ENCODE measurements around the gene P3H3. TPM values are rescaled to one million over a fixed set of nuclear protein-coding genes. Genes with fewer than 3 reads are reported as not detected.
"Not testable (repeated sequence)": the region's sequence is repeated elsewhere in the genome, so short reads cannot be mapped to it uniquely, and the experiment has no call there.

Gene P3H3
- total and polyA plus RNA-seq, 4 donors = 0.42 to 1.9 (median 1.6) TPM

DNA sequence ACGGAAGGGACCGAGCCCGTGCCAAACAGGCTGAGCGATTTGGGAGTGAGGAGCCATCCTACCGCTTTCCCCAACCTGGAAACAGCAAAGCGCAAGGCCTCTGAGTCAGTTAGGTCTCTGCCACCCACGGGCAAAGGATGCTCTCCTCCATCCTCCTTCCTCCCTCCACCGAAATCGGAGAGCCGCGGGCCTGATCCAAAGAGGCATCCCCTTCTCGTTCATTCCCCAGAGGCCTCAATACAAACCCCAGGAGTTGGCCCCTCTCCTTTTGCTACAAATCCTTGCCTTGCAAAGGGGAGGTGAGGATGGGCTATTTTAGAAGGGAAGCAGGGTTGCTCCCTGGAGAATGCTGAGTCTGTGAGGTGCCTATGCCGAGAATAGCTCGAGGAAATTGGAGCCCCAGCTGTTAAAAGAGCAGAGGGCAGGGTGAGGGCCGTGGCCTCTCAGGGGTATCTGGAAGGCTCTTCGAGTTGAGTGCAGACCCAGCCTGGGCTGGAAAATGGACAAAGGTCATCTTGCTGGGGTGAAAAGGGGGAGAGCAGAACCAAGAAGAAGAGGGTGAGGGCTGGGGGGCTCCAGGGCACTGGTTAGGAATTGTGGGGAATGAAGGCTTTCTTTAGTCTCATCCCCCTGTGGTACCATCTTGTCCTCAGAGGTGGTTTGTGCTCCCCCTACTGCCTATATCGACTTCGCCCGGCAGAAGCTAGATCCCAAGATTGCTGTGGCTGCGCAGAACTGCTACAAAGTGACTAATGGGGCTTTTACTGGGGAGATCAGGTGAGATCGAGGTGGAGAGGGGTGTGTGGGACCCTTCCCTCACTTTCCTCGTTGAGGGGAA is 40.2 kb downstream of the P3H3 start:
- 11% methylated on average over 22 of the region's 22 CpGs for WGBS
- DNase-seq (ENCODE audit: low spot score) = no peak
- H3K4me3 ChIP-seq (ENCODE audit: low read depth in 1 of 3, low read length in 3 of 3) = peak overlapping the region; percentile 81 to 95 (median 91)
- peak overlapping the region; percentile 96 to 99 for H3K27ac ChIP-seq (ENCODE audit: low read depth in 1 of 2, low read length in 2 of 2)
- H3K9ac ChIP-seq (ENCODE audit: low read depth in 1 of 2, low read length in 2 of 2) = peak overlapping the region; percentile 66 to 81
- peaks cover 3 to 50% (median 42%) of the 10 kb centered on the region in 4 donors for H3K4me1 ChIP-seq (ENCODE audit: control insufficient read depth in 4 of 4, insufficient read depth in 4 of 4, low read length in 3 of 4)
- peaks cover 4 to 30% (median 12%) of the 10 kb centered on the region in 4 donors for H3K36me3 ChIP-seq (ENCODE audit: control insufficient read depth in 4 of 4, insufficient read depth in 3 of 4, low read depth in 1 of 4, low read length in 3 of 4)
- TF ChIP-seq FOXA1 (IDR thresholded peaks at IDR 0.05) = no peak
- TF ChIP-seq YY1 (IDR thresholded peaks at IDR 0.05) = no peak
- TF ChIP-seq, protein P1, sequence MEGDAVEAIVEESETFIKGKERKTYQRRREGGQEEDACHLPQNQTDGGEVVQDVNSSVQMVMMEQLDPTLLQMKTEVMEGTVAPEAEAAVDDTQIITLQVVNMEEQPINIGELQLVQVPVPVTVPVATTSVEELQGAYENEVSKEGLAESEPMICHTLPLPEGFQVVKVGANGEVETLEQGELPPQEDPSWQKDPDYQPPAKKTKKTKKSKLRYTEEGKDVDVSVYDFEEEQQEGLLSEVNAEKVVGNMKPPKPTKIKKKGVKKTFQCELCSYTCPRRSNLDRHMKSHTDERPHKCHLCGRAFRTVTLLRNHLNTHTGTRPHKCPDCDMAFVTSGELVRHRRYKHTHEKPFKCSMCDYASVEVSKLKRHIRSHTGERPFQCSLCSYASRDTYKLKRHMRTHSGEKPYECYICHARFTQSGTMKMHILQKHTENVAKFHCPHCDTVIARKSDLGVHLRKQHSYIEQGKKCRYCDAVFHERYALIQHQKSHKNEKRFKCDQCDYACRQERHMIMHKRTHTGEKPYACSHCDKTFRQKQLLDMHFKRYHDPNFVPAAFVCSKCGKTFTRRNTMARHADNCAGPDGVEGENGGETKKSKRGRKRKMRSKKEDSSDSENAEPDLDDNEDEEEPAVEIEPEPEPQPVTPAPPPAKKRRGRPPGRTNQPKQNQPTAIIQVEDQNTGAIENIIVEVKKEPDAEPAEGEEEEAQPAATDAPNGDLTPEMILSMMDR (IDR thresholded peaks at IDR 0.05; ENCODE audit: low read depth, low read length, missing input control) = no peak
- TF ChIP-seq RXRA (IDR thresholded peaks at IDR 0.05) = no peak
- TF ChIP-seq SP1 (IDR thresholded peaks at IDR 0.05) = no peak
- TF ChIP-seq HNF4G (IDR thresholded peaks at IDR 0.05) = no peak
- TF ChIP-seq GABPA (IDR thresholded peaks at IDR 0.05 in 1 of 2, conservative IDR thresholded peaks at IDR 0.05 in 1 of 2) = no peak
- TF ChIP-seq, protein P2, sequence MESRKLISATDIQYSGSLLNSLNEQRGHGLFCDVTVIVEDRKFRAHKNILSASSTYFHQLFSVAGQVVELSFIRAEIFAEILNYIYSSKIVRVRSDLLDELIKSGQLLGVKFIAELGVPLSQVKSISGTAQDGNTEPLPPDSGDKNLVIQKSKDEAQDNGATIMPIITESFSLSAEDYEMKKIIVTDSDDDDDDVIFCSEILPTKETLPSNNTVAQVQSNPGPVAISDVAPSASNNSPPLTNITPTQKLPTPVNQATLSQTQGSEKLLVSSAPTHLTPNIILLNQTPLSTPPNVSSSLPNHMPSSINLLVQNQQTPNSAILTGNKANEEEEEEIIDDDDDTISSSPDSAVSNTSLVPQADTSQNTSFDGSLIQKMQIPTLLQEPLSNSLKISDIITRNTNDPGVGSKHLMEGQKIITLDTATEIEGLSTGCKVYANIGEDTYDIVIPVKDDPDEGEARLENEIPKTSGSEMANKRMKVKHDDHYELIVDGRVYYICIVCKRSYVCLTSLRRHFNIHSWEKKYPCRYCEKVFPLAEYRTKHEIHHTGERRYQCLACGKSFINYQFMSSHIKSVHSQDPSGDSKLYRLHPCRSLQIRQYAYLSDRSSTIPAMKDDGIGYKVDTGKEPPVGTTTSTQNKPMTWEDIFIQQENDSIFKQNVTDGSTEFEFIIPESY (IDR thresholded peaks at IDR 0.05) = no peak
- TF ChIP-seq TAF1 (conservative IDR thresholded peaks at IDR 0.05) = no peak
- TF ChIP-seq JUND (IDR thresholded peaks at IDR 0.05) = no peak
- no peak for TF ChIP-seq FOXA2 (IDR thresholded peaks at IDR 0.05)
- H3K9me3 ChIP-seq (ENCODE audit: control insufficient read depth in 4 of 4, low read length in 3 of 4) = no peaks in the 10 kb centered on the region
- H3K27me3 ChIP-seq (ENCODE audit: control insufficient read depth in 4 of 4, insufficient read depth in 4 of 4, low read length in 3 of 4) = no peaks in the 10 kb centered on the region

DNA sequence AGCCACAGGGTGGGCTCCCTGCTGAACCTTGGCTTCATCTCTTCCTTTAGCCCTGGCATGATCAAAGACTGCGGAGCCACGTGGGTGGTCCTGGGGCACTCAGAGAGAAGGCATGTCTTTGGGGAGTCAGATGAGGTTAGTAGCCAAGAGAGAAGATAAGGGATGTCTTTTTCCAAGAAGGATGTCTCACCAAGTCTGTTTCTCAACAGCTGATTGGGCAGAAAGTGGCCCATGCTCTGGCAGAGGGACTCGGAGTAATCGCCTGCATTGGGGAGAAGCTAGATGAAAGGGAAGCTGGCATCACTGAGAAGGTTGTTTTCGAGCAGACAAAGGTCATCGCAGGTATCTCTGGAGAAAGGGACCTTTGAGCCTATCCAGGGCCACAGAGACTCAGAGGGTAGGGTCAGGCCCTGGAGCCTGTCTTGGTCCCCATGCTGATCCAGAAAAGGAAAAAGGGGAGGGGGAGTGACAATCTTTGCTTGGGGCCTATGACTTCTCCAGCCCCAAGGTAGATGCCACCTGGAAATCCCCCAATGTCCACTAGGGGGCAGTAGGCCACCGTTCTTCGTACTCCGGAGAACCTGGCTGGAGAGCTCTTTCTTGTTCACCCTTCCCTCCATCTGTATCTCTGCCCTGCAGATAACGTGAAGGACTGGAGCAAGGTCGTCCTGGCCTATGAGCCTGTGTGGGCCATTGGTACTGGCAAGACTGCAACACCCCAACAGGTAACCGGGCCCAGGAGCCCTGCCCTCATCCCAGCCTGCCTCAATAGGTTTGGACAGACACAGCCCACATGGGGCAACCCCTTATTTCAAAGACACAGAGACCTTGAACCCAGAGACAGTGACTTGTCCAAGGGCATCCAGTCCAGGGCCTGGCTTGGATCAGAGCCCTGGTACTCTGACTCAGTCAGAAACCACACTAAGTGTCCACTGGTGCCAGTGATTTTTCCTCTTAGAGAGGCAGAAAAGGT is 41.1 kb downstream of the P3H3 start:
- no peaks in the 10 kb centered on the region for H3K27me3 ChIP-seq (ENCODE audit: control insufficient read depth in 4 of 4, insufficient read depth in 4 of 4, low read length in 3 of 4)
- no peaks in the 10 kb centered on the region for H3K9me3 ChIP-seq (ENCODE audit: control insufficient read depth in 4 of 4, low read length in 3 of 4)
- peaks cover 3 to 54% (median 43%) of the 10 kb centered on the region in 4 donors for H3K4me1 ChIP-seq (ENCODE audit: control insufficient read depth in 4 of 4, insufficient read depth in 4 of 4, low read length in 3 of 4)
- DNase-seq (ENCODE audit: low spot score) = peak; percentile 89
- 23% methylated on average over 12 of the region's 12 CpGs for WGBS
- peaks cover 4 to 25% (median 11%) of the 10 kb centered on the region in 4 donors for H3K36me3 ChIP-seq (ENCODE audit: control insufficient read depth in 4 of 4, insufficient read depth in 3 of 4, low read depth in 1 of 4, low read length in 3 of 4)
- TF ChIP-seq YY1 (IDR thresholded peaks at IDR 0.05) = no peak
- peak; percentile 82 to 86 for TF ChIP-seq RAD21 (IDR thresholded peaks at IDR 0.05)
- TF ChIP-seq, protein P1 (IDR thresholded peaks at IDR 0.05; ENCODE audit: low read depth, low read length, missing input control) = peak; percentile 81
- peak overlapping the region in 1 of 2 donors; percentile 81 for H3K9ac ChIP-seq (ENCODE audit: low read depth in 1 of 2, low read length in 2 of 2)
- H3K4me3 ChIP-seq (ENCODE audit: low read depth in 1 of 3, low read length in 3 of 3) = peak overlapping the region in 2 of 3 donors; percentile 91 to 95
- H3K27ac ChIP-seq (ENCODE audit: low read depth in 1 of 2, low read length in 2 of 2) = peak overlapping the region in 1 of 2 donors; percentile 99

DNA sequence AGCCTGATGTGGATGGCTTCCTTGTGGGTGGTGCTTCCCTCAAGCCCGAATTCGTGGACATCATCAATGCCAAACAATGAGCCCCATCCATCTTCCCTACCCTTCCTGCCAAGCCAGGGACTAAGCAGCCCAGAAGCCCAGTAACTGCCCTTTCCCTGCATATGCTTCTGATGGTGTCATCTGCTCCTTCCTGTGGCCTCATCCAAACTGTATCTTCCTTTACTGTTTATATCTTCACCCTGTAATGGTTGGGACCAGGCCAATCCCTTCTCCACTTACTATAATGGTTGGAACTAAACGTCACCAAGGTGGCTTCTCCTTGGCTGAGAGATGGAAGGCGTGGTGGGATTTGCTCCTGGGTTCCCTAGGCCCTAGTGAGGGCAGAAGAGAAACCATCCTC is 42.1 kb downstream of the P3H3 start:
- 53% methylated on average over 4 of the region's 4 CpGs for whole genome bisulfite sequencing
- not testable (repeated sequence) for H3K4me3 ChIP-seq (ENCODE audit: low read depth in 1 of 3, low read length in 3 of 3); DNase-seq (ENCODE audit: low spot score); H3K9me3 ChIP-seq (ENCODE audit: control insufficient read depth in 4 of 4, low read length in 3 of 4); H3K27ac ChIP-seq (ENCODE audit: low read depth in 1 of 2, low read length in 2 of 2); H3K9ac ChIP-seq (ENCODE audit: low read depth in 1 of 2, low read length in 2 of 2); H3K27me3 ChIP-seq (ENCODE audit: control insufficient read depth in 4 of 4, insufficient read depth in 4 of 4, low read length in 3 of 4)
- peaks cover 3 to 54% (median 43%) of the 10 kb centered on the region in 4 donors for H3K4me1 ChIP-seq (ENCODE audit: control insufficient read depth in 4 of 4, insufficient read depth in 4 of 4, low read length in 3 of 4)
- peaks cover 4 to 18% (median 9%) of the 10 kb centered on the region in 4 donors for H3K36me3 ChIP-seq (ENCODE audit: control insufficient read depth in 4 of 4, insufficient read depth in 3 of 4, low read depth in 1 of 4, low read length in 3 of 4)

Data from liver (tissue), 9 donors.